NCI-H82 (cell line): ENCODE results near the gene CYP11A1.
A peak's percentile ranks its signal among the peaks of the same experiment; 100 is the strongest.

Experiments
- DNase-seq: peaks from one replicate; lab custom pipeline; 2025; lab: John Stamatoyannopoulos, UW

The CYP11A1 gene

DNA sequence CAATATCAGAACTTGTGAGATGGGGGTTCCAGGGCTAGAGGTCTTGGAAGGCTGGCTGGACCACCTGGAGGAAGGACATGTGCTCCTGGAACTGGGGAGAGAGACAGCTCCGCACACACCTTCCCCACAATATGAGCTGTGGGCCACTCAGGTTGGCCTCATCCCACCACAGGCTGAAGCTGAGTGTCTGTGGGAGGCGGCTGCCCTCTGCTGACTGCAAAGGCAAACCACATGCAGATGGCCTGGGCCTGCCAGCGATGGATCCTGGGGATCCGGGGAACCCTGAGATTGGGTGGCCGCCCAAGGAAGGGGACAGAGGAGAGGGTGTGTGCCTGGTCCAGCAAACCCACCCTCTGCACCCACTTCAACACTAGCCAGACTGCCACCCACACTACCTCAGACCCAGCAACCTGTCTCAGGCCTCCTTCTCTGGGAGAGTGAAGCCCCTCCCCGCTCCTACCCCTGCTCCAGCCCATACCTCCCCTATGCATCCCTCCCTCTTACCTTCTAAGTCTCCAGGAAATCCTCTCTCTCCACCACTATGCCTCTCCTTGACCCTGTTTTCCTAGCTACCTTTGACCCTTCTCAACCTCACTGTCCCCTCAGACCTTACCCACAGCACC lies 44.8 kb downstream of the CYP11A1 start:
- peak; percentile 89 for DNase-seq

DNA sequence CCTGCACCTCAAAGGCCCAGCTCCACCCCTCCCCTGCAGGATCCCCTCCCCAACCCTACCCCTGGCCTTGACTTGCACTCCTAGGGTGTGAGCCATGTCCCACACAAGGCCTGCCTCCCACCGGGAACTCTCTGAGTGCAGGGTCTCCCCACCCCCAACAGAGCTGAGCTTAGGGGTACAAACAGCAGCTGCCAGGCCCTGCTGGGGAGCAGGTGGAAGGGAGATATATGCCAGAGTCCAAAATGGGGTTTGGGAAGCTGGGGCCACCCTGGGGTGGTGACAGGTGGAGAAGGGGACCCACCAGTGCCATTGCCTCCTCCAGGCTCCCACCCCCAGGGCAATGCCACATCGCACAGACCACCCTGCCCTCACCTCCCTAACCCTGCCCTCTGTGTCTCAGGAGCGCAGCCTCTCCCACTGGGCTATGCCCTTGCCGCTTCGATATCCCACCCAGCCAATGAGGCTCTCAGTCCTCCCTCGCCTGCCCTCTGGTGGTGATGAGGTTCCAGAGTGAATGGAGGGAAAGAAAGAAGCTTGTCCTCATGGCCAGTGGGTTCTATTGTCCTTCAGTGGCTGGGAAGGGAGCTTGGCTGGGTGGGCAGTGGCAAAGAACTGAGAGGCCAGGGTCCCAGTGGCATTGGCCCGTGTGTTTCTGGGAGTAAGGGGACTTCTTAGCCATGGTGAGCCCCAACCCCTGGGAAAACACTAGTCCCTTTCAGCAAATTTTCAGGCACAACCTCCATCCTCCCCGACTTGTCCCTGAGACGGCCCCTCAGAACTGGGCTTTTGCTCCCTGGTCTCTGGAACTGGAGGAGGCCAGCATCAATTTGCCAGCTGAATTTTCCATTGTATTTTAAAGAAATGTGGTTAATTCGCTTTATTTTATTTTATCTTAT lies 46.8 kb downstream of the CYP11A1 start:
- DNase-seq, result peak; percentile 95

DNA sequence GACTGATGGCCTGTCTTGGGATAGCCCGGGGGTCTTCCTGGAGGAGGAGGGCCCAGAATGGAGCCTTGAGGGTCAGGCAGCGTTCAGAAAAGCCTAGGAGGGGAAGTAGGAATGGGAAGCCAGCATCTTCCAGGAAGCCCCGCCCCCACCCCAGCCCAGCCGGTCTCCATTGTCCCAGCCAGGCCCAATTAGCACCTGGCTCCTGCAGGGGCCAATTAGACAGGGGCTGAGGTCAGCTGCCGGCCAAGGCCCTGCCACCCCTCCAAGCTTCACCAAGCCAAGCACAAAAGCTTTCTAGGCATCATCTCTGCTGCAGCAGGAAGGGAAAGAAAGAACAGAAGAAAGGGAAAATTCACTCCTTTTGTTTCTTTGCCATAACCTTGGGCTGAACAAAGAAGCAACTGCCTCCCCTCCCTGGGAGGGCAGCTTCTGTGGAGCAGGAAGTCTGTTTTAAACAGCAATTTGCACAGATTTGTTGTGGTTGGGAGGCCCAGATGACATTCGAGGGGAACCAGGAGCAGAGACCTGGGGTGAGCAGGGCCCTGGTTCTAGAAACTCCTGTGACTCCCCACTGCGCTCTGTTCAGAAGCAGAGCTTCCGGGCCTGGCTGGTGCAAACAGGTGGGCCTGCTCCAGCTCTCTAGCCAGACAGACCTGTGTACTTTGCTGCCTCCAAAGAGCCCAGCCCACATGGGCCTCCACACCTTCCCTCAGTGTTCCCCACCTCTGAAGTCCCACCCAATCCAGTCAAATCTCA lies 47.7 kb downstream of the CYP11A1 start:
- peak; percentile 30 for DNase-seq

DNA sequence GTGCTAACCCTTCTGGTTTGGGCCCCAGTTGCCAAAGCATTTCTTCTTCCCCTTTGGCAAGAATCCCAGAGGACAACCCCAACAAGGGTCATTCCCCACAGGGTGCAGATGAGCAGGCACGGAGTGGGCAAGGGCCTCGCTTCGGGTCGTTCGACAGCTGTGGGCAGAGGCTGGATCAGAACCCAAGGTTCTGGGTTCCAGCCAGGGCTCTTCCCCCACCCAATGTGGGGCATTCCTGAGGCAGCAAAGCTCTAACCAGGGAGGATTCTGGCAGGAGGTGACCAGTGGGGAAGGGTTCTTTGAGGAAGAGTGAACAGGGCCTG lies 48.3 kb downstream of the CYP11A1 start:
- DNase-seq, result no peak

DNA sequence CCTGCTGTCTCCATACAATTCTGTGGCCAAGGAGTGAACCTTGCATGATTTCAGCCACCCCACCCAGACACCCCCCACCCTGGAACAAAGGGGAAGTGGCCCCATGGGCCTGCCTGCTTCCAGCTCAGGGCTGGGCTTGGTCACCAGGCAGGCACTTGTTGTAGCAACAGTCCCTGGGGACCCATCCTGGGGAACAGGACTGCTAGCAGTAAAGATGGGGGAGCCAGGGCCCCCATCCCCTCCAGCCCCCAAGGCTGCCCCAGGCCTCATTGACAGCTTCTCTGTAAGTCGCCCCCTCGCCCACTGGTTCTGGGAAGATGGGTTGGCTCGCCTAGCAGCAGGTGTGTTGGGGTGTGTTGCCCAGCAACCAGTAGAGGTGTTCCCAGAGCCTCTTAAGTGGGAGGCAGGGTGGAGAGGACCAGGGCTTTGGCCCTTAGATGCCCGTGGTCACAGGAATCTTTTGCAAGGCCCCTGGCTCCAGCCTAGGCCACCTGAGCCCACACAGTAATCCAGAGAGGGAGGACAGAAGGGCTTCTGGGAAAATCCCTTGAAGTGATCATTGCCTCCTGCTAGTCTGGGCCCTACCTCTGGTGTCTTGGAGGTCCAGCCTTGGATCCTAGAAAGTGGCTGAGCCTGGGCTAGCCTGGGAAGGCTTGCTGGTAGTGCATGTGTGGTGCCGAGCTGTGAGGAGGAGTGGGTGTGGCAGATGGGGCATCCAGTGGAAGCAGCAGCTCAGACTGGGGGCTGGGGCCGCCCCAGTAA lies 48.9 kb downstream of the CYP11A1 start:
- DNase-seq, result peak; percentile 60

DNA sequence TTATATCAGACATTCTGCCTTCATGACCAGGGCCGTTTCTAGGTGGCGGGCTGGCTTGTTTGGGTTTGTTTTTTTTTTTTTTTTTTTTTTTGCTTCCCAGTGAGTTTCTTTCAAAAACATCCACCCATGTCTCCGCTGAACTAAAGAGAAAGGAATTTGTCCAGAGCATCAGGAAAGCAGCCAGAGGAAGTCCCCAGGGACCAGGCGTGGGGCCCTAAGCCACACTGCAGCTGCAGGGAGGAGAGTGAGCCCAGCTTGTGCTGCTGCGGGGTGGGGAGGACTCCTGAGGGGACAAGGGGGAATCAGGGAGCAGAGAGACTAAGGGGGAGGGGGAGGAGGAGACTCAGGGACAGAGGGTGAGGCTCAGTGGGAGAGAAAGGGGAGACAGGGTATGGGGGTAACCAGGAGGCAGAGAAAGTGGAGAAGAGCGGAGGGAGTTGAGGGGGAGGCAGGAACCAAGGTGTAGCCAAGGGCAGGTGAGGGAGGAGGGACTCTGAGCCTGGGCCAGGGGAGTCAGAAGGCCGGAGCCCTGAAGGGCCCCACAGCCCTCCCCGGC lies 49.5 kb downstream of the CYP11A1 start:
- DNase-seq, result peak; percentile 93

DNA sequence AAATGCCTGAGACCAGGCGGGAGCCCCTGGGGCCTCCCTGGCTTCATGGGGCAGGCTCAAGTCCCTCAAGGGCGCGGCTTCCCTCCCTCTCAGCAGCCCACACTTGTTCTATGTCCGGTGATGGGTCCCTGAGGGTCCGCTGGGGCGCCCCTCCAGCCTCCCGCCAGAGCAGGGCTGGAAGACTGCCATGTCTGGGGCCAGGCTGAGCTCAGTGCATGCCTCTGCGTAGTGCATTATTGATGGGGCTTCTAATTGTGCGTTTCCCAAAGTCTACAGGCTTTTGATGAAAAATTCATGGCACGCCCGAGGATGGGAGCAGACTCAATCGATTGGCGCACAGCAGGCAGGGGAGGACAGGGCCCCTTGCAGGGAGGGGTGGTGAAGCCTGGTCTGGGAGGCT lies 51.3 kb downstream of the CYP11A1 start:
- no peak for DNase-seq

DNA sequence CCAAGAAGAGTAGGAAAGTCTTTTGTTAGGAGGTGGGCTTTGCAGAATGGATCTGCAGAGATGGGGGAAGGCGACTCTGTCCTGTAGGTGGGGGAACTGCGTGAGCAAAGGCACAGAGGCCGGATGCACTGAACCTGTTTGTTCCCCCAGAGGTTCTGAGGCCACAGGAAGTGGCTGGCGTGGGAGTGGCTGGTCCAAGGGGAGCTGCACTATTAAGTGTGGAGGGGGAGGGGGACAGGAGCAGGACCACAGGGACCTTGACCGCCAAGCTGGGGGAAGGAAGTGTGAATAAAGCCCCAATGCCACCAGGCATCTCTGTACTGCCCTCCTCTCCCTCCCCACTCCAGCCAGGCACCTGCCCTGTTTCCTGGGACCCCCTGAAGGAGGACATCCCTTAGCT lies 51.8 kb downstream of the CYP11A1 start:
- no peak for DNase-seq

DNA sequence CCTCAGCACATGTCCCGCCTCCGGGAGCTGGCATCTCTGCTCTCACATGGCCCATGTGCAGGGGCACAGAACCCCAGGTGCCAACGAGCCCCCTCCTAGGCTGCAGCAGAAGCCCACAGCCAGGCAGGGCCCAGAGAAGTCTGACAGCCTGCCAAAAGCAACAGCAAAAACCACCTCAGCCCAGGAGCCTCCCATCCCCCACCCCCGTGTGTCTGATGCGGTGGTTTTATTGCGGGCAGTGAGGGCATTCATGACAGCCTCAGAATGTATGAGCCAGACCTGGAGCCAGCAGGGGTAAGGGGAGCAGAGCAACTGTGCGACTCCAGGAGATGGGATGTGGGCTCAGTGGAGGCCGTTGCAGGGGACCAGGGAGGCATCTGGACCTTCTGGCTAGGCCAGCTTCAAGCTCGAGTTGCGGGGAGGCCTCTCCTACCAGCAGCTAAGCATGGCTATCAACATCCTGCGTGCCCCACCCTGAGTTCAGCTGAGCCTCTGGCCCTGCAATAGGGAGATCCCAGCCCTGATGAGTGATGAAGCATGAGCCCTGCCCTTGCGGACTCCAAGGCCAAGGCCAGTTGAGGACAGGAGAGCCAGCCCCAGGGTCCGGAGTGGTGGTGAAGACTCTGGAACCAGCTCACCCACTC lies 52.5 kb downstream of the CYP11A1 start:
- DNase-seq, result no peak

DNA sequence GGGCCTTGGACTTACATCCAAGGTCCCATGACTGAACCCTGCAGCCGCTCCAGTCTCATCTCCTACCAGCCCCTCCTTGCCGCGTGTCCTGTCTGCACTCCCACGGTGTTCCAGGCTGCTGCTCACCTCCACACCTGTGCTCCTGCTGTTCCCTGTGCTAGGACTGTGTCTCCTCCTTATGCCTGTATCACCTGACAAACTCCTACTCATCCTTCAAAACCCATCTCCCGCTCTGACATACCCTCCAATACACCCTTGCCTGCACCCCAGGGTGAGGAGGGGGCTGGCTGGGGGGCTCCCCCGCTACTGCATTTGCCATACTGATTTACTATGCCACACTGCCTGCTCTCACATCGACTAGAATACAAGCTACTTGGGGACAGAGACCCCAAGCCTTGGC lies 53.6 kb downstream of the CYP11A1 start:
- DNase-seq, result no peak

DNA sequence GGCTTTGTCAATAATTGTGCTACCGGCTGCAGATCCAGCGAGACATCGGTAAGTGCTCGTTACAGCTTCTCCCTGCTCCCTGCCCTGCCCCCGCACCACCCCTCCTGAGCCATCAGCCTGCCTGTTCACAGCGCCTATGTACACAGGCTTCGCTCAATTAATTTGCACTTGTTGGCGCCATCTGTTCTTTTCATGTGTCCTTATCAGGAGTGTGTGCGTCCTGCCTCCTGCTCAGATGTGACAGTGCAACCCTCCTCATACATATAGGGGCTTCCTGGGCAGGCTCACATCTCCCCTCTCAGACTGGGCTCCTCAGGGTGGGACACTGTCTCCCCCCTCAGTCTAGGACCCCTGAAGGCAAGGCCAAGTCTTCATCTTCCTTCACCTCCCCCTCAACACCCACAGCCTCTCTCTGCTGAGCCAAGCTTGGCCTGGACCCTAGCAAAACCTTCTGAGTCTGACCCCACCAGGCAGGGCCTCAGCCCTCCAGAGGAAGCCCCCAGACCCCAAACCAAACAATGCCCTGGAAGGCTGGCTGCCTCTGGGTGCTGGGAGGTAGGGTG lies 54.9 kb downstream of the CYP11A1 start:
- DNase-seq, result peak; percentile 98

DNA sequence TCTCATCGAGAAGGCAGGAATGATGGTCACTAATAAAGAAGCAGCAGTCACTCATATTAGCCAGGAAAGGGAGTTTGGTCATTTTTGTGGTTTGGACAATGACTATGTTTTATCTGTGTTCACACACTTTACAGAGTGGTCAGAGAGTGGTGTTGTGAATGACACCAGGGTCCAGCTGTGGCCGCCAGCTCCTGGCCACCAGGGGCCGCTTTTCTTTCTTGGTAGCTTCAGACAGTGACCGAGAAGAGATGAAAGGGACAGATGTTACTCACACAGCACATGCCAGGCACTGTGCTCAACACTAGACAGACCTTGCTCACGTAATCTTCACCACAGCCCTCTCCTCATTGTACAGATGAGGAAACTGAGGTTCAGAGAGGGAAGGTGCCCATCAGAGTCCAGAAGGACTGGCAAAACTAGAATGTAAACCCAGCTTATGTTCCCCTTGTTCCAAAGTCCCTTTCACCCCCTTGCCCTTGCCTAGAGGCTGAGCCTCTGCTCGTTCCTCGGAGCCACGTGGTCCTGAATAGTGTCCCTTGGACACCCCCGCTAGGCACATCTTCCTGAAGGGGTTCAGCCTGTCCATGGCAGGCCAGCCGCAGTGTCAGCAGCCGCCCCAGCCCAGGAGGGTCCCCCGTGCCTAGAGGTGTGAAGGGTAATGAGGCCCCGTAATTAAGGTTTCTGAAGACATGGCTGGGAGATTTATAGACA lies 55.6 kb downstream of the CYP11A1 start:
- DNase-seq, result peak; percentile 84

DNA sequence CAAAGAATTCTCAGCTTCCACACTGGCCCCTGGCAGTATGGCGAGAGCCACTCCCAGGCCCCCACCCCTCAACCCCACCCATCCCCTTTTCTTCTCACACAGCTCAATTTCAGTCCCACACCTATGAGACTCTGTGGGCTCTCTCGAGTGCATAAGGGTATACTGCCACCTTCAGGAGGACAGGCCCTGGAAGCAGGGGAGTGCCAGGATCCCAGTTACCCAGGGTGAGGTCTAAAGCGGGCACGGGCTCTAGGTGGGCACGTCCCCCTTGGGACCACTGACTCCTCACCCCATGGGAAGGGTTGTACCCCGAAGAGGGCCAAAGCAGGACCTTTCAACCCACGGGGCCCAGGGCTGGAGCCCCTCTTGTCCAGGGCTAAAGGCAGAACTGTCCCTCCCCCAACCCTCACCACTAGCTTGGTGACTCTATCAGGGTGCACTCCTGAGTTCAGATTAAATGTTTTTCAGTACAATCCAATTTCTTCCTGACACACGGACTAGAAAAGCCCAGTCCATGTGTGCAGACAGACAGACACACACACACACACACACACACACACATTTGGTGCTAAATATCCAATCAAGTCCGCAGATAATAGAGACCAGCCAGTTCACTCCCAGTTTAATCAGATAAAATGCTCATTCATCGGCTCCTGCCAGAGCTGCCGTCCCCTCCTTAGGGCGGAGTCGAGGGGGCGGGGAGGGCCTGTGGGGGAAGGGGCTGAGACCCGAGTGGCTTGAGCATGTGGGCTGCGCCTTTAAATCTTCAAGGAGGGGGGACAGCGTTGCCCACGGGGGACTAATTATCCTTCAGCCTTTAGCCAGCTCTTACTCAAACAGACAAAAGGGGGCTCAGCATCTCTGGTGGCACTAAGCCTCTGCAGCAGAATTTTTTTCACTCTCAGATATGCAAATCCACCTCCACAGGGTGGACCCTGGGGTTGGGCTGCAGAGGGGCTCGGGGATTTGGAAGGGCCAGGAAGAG lies 59.3 kb downstream of the CYP11A1 start:
- peak; percentile 99 for DNase-seq

DNA sequence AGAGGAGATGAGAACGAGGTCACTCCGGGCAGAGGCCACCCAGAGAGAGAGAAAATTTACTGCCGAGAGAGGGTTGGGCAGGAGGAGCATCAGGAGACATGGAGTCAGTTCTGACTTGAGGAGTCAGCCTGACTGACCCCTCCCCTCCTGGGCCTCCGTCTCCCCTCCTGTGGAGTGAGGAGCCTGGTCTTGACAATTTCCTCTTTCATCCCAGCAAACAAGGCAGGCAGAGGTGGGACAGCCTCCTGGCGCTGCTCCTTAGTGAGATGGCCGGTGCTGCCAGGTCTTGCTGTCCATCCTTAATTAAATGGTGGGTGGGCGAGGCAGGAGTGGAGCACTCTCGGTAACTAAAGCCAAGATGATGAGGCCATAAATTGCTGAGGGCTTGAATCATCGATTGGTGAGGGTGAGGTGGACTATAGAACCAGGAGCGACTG lies 60.6 kb downstream of the CYP11A1 start:
- no peak for DNase-seq

DNA sequence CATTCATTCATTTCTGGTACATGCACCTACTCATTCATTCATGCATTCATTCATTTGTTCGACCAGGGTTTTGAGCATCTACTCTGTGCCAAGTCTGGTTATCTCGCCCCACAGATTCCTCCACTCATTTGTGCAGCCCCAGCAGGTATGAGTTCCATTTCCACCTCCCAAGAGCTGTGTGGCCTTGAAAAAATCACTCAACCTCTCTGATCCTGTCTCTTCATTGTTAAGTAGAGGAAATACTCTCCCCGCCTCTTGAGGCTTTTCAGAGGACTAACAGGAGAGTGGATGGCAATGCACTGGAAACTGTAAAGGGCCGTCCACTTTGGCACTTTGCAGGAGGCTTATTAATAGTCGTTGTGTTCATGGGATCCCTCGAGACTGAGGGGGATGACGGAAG lies 61.8 kb downstream of the CYP11A1 start:
- no peak for DNase-seq

DNA sequence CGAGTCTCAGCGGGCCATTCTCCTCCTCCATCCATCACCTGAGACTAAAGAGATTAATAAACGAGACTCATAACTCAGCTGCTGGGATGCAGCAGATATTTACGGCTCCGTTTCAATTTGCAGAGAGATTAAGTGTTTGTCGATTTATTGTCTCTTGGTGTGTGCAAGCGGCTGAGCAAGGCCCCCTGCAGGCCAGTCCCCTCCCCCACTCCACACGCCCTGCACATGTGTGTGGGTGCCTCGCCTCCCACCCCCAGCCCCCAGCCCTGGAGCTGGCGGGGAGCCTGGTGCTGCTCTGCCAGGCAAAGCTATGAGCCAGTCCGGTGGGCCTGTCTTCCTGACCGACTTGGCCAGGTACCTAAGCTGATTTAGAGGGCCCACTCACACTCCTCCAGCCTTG lies 63.0 kb downstream of the CYP11A1 start:
- DNase-seq, result peak; percentile 86

DNA sequence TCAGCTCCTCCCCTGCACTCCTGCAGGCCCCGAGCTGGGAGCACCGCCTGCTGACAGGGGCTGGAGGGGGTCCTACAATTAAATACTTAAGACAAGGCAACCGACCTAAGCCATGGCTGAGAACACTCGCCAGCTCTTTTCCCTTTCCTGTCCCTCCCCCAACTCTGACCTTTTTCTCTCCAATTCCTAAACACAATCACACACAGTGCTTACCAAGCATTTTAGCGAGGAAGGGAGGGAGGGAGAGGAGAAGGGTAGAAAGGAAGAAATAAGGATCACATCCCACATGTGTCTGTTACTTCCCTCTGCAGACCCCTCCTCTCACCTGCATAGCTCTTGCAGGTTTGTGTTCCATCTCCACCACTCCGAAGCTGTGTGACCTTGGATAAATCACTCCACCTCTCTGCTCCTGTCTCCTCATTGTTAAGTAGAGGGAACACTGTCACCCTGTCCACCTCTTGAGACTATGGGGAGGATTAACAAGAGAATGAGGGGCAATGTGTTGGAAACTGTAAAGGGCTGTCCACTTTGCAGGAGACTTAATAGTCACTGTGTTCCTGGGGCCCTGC lies 63.6 kb downstream of the CYP11A1 start:
- DNase-seq, result peak; percentile 68

DNA sequence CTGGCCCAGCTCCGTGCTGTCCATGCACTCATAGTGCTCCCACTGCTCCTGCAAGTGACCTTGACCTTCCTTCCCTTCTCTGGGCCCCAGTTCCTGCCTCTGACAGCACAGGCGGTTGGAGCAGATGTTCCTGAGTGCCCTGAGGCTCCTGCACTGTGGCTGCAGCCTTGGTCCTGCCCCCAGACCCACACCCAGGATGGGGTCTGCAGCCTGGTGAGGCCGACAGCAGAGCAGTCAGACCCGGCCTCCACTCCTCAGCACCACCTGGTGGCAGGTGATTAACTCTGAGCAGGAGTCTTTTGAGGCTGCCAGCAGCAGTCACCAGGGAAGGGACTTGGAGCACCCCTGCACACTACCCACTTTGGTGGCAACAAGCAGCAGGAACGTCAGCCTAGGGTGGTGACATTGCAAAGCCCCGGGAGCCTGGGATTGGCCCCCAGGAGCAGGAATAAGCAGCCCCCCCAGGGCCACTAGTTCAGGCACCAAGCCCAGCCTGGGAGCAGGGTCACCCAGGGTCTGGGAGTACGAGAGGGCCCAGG lies 64.6 kb downstream of the CYP11A1 start:
- peak; percentile 92 for DNase-seq
